WTC11 (cell line): ENCODE results near the gene ERC2. TPM values are rescaled to one million over a fixed set of nuclear protein-coding genes. Genes with fewer than 3 reads are reported as not detected.

Experiments used
- ATAC-seq: fragments of 200-7000 bp; cut with Tn5 transposase; 2 replicates; pipeline ENCODE4 v1.10.0; 2021; ENCODE audit warnings: mild to moderate bottlenecking, moderate library complexity
- CTCF ChIA-PET: fragments of 300-600 bp; sonication (Branson Sonifier 250); formaldehyde crosslinking; loops from one replicate; lab custom pipeline; 2021; ENCODE audit warnings: antibody characterized with exemption; lab: Charles Lee
- POLR2A ChIA-PET: fragments of 350-600 bp; sonication (Branson Sonifier 250); formaldehyde crosslinking; loops from one replicate; lab custom pipeline; 2021; ENCODE audit warnings: antibody characterized with exemption; lab: Charles Lee
- DNase-seq: peaks from one replicate; pipeline ENCODE4 v3.0.0; 2021; ENCODE audit warnings: low spot score
- H3K27ac Mint-ChIP-seq: 2 replicates; pipeline ENCODE4 v1.8.0; 2021; ENCODE audit warnings: mixed read lengths
- H3K27me3 Mint-ChIP-seq: 2 replicates; pipeline ENCODE4 v1.8.0; 2021; ENCODE audit warnings: low read depth, mild to moderate bottlenecking, moderate library complexity, mixed read lengths
- H3K36me3 Mint-ChIP-seq: 2 replicates; pipeline ENCODE4 v1.8.0; 2021; ENCODE audit warnings: mixed read lengths
- H3K4me1 Mint-ChIP-seq: 2 replicates; pipeline ENCODE4 v1.8.0; 2022; ENCODE audit warnings: mixed read lengths
- H3K4me3 Mint-ChIP-seq: 2 replicates; pipeline ENCODE4 v1.8.0; 2021; ENCODE audit warnings: mild to moderate bottlenecking, moderate library complexity, mixed read lengths
- H3K9me3 Mint-ChIP-seq: 2 replicates; pipeline ENCODE4 v1.8.0; 2021; ENCODE audit warnings: mixed read lengths
- ARID4B ChIP-seq: sonication (generic); formaldehyde crosslinking; IDR thresholded peaks from 2 replicates; pipeline ENCODE4 v1.8.0; 2023; ENCODE audit warnings: missing genetic modification reagents, mild to moderate bottlenecking, borderline replicate concordance
- ETV6 ChIP-seq: sonication (generic); formaldehyde crosslinking; IDR thresholded peaks from 2 replicates; pipeline ENCODE4 v1.8.1; 2022; ENCODE audit warnings: mild to moderate bottlenecking, missing genetic modification reagents
- GRHL2 ChIP-seq: fragments of 250-450 bp; sonication (Bioruptor Pico); IDR thresholded peaks from 2 replicates; pipeline ENCODE4 v1.8.0; 2022; ENCODE audit warnings: mild to moderate bottlenecking, moderate library complexity; ENCODE audit not compliant: insufficient replicate concordance, severe bottlenecking
- IRF2 ChIP-seq: sonication (generic); formaldehyde crosslinking; IDR thresholded peaks from 2 replicates; pipeline ENCODE4 v1.8.0; 2022; ENCODE audit warnings: low read depth, missing genetic modification reagents, borderline replicate concordance
- NR1H2 ChIP-seq: sonication (generic); formaldehyde crosslinking; IDR thresholded peaks from 2 replicates; pipeline ENCODE4 v1.9.0; 2021; ENCODE audit warnings: mild to moderate bottlenecking, moderate library complexity, missing genetic modification reagents
- PREB ChIP-seq: sonication (generic); formaldehyde crosslinking; IDR thresholded peaks from 2 replicates; pipeline ENCODE4 v1.8.1; 2022; ENCODE audit warnings: mild to moderate bottlenecking, missing genetic modification reagents, moderate library complexity, borderline replicate concordance
- ZNF121 ChIP-seq: sonication (generic); formaldehyde crosslinking; IDR thresholded peaks from 2 replicates; pipeline ENCODE4 v1.8.0; 2023; ENCODE audit warnings: missing genetic modification reagents
- ZNF232 ChIP-seq: sonication (generic); formaldehyde crosslinking; IDR thresholded peaks from 2 replicates; pipeline ENCODE4 v1.8.0; 2022; ENCODE audit warnings: mild to moderate bottlenecking, missing genetic modification reagents
- ZNF281 ChIP-seq: sonication (generic); formaldehyde crosslinking; IDR thresholded peaks from 2 replicates; pipeline ENCODE4 v1.8.0; 2023; ENCODE audit warnings: mild to moderate bottlenecking, missing genetic modification reagents
- ZNF317 ChIP-seq: sonication (generic); formaldehyde crosslinking; IDR thresholded peaks from 2 replicates; pipeline ENCODE4 v1.8.1; 2023; ENCODE audit warnings: low read depth, mild to moderate bottlenecking, moderate library complexity, missing genetic modification reagents, borderline replicate concordance
- ZNF423 ChIP-seq: fragments of 250-450 bp; sonication (Bioruptor Pico); IDR thresholded peaks from 2 replicates; pipeline ENCODE4 v2.1.2; 2022; ENCODE audit warnings: mild to moderate bottlenecking, moderate library complexity
- total RNA-seq: library from RNA; stranded (reverse); gene quantifications from 3 replicates; pipeline ENCODE4 v1.2.3, GENCODE V29; 2021
- TF ChIP-seq, protein P1 (sequence below): sonication (generic); formaldehyde crosslinking; IDR thresholded peaks from 2 replicates; pipeline ENCODE4 v1.8.1; 2022; ENCODE audit warnings: missing genetic modification reagents, borderline replicate concordance

ERC2 gene
- total RNA-seq, 1 experiment from 2014 or later, result 23.5 TPM

DNA sequence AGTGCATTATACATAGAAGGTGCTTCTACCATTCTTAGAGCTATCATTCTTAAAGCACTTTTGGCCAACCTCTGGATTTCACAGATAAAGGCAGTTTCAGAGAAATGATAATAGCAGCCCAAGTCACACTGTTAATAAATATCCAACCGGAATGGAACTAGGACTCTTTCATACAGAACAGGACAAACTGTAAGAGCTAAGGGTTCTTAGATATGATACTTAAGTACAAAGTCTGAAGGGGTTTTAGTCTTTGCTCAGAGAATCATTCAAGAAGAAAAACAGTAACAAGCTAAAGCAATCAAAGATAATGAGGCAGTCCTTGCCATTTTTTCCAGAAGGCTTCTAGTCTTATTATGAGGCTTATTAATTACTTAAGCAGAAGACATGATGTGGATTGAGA, 239.0 kb downstream of the ERC2 start:
- 0 out of 2 replicates have a peak, but pooled peaks cover 5% of the 10 kb centered on the region for H3K4me1 Mint-ChIP-seq
- H3K9me3 Mint-ChIP-seq, result no peaks in the 10 kb centered on the region
- no peak overlapping the region for H3K4me3 Mint-ChIP-seq
- H3K36me3 Mint-ChIP-seq, result no peaks in the 10 kb centered on the region
- POLR2A ChIA-PET, result no interaction called here
- DNase-seq (no peak), ATAC-seq (no peak)
- H3K27ac Mint-ChIP-seq, result no peak overlapping the region
- no peaks in the 10 kb centered on the region for H3K27me3 Mint-ChIP-seq
- no peak for TF ChIP-seq ZNF121
- no peak for TF ChIP-seq ARID4B
- TF ChIP-seq, all 79 proteins: peak for 0
- CTCF ChIA-PET, result no interaction called here

DNA sequence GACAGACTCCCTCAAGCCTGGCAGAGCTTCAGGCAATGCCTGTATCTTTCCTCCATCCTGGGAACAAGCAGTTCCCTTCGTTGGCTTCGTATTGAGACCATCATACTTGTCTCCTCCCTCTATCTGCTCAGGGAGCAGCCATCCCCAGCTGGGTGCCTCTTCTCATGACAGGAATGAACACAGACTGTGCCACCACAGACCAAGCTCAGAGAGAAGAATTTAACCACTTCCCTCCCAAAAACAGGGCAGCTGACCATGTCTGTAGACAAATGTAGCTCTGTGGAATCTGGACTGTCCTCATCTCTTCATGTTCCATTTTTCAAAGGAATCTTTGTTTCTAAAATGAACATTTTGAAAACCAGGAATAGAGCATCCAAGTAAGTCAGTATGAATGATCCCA, 245.4 kb downstream of the ERC2 start:
- H3K27ac Mint-ChIP-seq, result no peak overlapping the region
- POLR2A ChIA-PET, result no interaction called here

DNA sequence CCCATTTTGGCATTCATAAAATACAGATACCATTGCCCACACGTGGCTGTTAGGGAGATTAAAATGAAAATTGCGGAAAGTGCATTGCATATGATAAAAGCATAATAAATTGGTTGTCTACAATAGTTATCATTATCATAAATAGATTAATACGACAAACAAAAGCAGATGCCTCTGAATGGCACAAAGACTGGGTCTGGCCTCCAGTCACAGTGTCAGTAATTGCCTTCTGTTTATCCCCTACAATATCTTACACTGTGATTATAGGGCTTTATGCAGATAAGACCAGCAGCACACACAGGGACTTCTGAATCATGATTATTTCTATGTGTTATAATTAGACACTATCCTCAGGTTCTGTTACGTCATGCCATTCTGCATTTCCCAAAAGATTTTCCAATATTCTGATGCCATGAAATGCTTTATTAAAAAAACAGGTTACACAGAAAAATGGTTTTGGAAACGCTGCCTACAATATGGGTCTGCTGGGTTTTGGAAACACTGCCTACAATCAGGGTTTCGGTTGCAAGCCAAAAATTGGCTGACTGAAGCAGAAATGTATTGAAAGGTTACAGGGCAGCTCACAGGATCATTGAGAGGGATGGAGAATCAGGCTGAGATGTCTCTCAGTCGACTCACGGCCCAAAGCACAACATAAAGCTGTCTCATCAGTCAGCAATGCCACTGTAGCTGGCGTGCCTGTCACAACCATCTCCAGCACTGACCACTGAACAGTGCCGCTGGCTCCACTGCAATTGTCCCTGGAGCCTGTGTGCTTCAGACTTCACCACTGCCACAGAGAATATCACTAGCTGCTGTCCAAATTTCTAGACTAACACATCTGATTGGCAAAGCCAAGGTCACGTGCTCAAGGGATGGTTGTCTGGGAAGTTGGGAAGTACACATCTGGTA, 248.1 kb downstream of the ERC2 start:
- no peak for ATAC-seq
- POLR2A ChIA-PET, result no interaction called here
- TF ChIP-seq ARID4B, result no peak
- no peak for TF ChIP-seq GRHL2 (CRISPR knock-in tag)
- TF ChIP-seq, protein P1, sequence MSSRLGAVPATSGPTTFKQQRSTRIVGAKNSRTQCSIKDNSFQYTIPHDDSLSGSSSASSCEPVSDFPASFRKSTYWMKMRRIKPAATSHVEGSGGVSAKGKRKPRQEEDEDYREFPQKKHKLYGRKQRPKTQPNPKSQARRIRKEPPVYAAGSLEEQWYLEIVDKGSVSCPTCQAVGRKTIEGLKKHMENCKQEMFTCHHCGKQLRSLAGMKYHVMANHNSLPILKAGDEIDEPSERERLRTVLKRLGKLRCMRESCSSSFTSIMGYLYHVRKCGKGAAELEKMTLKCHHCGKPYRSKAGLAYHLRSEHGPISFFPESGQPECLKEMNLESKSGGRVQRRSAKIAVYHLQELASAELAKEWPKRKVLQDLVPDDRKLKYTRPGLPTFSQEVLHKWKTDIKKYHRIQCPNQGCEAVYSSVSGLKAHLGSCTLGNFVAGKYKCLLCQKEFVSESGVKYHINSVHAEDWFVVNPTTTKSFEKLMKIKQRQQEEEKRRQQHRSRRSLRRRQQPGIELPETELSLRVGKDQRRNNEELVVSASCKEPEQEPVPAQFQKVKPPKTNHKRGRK (CRISPR knock-in tag), result no peak
- TF ChIP-seq IRF2 (CRISPR knock-in tag), result no peak

More for the DNA sequence above, 245.4 kb downstream of the ERC2 start:
- no peaks in the 10 kb centered on the region for H3K27me3 Mint-ChIP-seq
- CTCF ChIA-PET, result no interaction called here
- H3K36me3 Mint-ChIP-seq, result no peaks in the 10 kb centered on the region
- no peaks in the 10 kb centered on the region for H3K9me3 Mint-ChIP-seq
- no peak for TF ChIP-seq ZNF317
- no peak for TF ChIP-seq ETV6 (CRISPR knock-in tag)
- TF ChIP-seq NR1H2 (CRISPR knock-in tag), result no peak
- TF ChIP-seq ZNF281 (CRISPR knock-in tag), result no peak
- no peak for TF ChIP-seq ZNF232
- TF ChIP-seq ZNF423 (CRISPR knock-in tag), result no peak
- TF ChIP-seq PREB (CRISPR knock-in tag), result no peak
- no peaks in the 10 kb centered on the region for H3K4me1 Mint-ChIP-seq
- H3K4me3 Mint-ChIP-seq, result no peak overlapping the region
- no peak for ATAC-seq
- DNase-seq, result no peak

More for the DNA sequence above, 248.1 kb downstream of the ERC2 start:
- no peak for DNase-seq
- H3K27ac Mint-ChIP-seq, result no peak overlapping the region
- no peaks in the 10 kb centered on the region for H3K4me1 Mint-ChIP-seq
- CTCF ChIA-PET, result no interaction called here
- H3K36me3 Mint-ChIP-seq, result no peaks in the 10 kb centered on the region
- H3K4me3 Mint-ChIP-seq, result no peak overlapping the region
- no peaks in the 10 kb centered on the region for H3K27me3 Mint-ChIP-seq
- peaks cover under 1% of the 10 kb centered on the region; the same call in 1 of the 2 replicates for H3K9me3 Mint-ChIP-seq
